PC-9 (cell line): Measurements from ENCODE around the gene PUDP. TPM values are rescaled to one million over a fixed set of nuclear protein-coding genes. Genes with fewer than 3 reads are reported as not detected.

ENCODE experiments used
- BruUV-seq: library from RNA; stranded (reverse); fragments of 400-500 nt; replicated peaks from 2 replicates; lab custom pipeline; 2021; lab: Mats Ljungman, UMichigan
- CTCF ChIA-PET: fragments of 300-600 bp; sonication (Branson Sonifier 250); formaldehyde crosslinking; loops from one replicate; lab custom pipeline; 2022; ENCODE audit warnings: antibody characterized with exemption; lab: Charles Lee
- POLR2A ChIA-PET: fragments of 300-600 bp; sonication (Branson Sonifier 250); formaldehyde crosslinking; loops from one replicate; lab custom pipeline; 2022; ENCODE audit warnings: antibody characterized with exemption; ENCODE audit not compliant: unreplicated experiment; lab: Charles Lee
- DNase-seq, 2 experiments: peaks; one replicate each; pipeline versions ENCODE4 v3.0.0 to v3.0.0-alpha.2; 2015 to 2022; ENCODE audit warnings: mixed read lengths in 1 of 2
- H2AFZ ChIP-seq: fragments of 200-600 bp; sonication (generic); 2 replicates; pipeline ENCODE4 v1.8.1; 2017; ENCODE audit warnings: antibody characterized with exemption
- H3F3A ChIP-seq: fragments of 200-600 bp; sonication (generic); 2 replicates; pipeline ENCODE4 v1.8.1; 2017; ENCODE audit warnings: antibody characterized with exemption, mild to moderate bottlenecking, low read depth; ENCODE audit not compliant: insufficient read depth
- H3K27ac ChIP-seq: fragments of 200-600 bp; sonication (generic); 2 replicates; pipeline ENCODE4 v1.6.1; 2016; ENCODE audit warnings: mixed run types
- H3K27me3 ChIP-seq: fragments of 200-600 bp; sonication (generic); 2 replicates; pipeline ENCODE4 v1.6.1; 2016; ENCODE audit warnings: low read depth, mixed run types; ENCODE audit not compliant: insufficient read depth
- H3K36me3 ChIP-seq: fragments of 200-600 bp; sonication (generic); 2 replicates; pipeline ENCODE4 v1.6.1; 2016; ENCODE audit warnings: low read depth, mixed run types
- H3K4me1 ChIP-seq: fragments of 200-600 bp; sonication (generic); replicated peaks from 2 replicates; pipeline ENCODE4 v1.6.1; 2016; ENCODE audit warnings: mixed run types; ENCODE audit not compliant: insufficient read depth
- H3K4me2 ChIP-seq: fragments of 200-600 bp; sonication (generic); 2 replicates; pipeline ENCODE4 v1.6.1; 2017; ENCODE audit warnings: mixed run types
- H3K4me3 ChIP-seq: fragments of 200-600 bp; sonication (generic); 2 replicates; pipeline ENCODE4 v1.6.1; 2016; ENCODE audit warnings: mixed run types
- H3K79me2 ChIP-seq: fragments of 200-600 bp; sonication (generic); 2 replicates; pipeline ENCODE4 v1.6.1; 2017; ENCODE audit warnings: low read depth, mixed run types
- H3K9me2 ChIP-seq: fragments of 200-600 bp; sonication (generic); 2 replicates; pipeline ENCODE4 v1.8.1; 2017; ENCODE audit warnings: mild to moderate bottlenecking; ENCODE audit not compliant: insufficient read depth
- H3K9me3 ChIP-seq: fragments of 200-600 bp; sonication (generic); 2 replicates; pipeline ENCODE4 v1.8.1; 2016; ENCODE audit warnings: low read depth; ENCODE audit not compliant: insufficient read depth
- H4K20me1 ChIP-seq: fragments of 200-600 bp; sonication (generic); 2 replicates; pipeline ENCODE4 v1.8.1; 2017; ENCODE audit not compliant: insufficient read depth
- CTCF ChIP-seq: fragments of 200-600 bp; sonication (generic); conservative IDR thresholded peaks from 2 replicates; pipeline ENCODE4 v1.6.1; 2017; ENCODE audit warnings: mixed run types, antibody characterized with exemption, mild to moderate bottlenecking, moderate library complexity
- EZH2 ChIP-seq: fragments of 200-600 bp; sonication (generic); IDR thresholded peaks from 2 replicates; pipeline ENCODE4 v1.8.0; 2017; ENCODE audit warnings: antibody characterized with exemption, low read depth
- intact Hi-C: fragments of 100-400 bp; cut with micrococcal nuclease; formaldehyde crosslinking; loops from one replicate; pipeline ENCODE4 v1.10.0; 2022; ENCODE audit not compliant: unreplicated experiment
- total RNA-seq: library from RNA; stranded (reverse); gene quantifications from 2 replicates; pipeline ENCODE4 v1.2.3, GENCODE V29; 2021

Gene PUDP
- total RNA-seq, 1 experiment from 2014 or later = 24.9 TPM

DNA sequence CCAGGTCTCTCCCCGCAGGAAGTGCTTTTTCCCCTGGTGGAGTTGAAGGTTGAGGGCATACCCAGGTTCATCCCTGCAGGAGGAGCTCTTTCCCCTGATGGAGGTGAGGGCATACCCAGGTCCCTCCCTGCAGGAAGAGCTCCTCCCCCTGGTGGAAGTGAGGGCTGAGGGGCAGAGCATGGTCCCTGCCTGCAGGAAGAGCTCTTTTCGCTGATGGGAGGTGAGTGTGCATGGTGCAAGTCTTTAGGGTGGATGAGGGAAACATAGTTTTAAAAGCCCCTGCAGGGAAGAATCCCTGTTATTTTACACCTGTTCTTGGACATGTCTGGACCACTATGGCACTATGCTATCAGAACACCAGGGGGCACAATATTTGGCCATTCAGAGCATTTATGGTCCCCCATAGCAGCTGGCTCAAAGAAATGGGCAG is 43.7 kb upstream of the PUDP start:
- no peak for DNase-seq
- Histone ChIP-seq H3K9me2 (no peaks in the 10 kb centered on the region), H3K4me1 (no peaks in the 10 kb centered on the region), H3K4me2 (no peak overlapping the region), H2AFZ (no peak overlapping the region), H3K27ac (no peak overlapping the region), H3K27me3 (no peaks in the 10 kb centered on the region), H3K79me2 (no peaks in the 10 kb centered on the region), H3F3A (no peaks in the 10 kb centered on the region), H4K20me1 (no peaks in the 10 kb centered on the region), H3K4me3 (no peak overlapping the region), H3K9me3 (no peaks in the 10 kb centered on the region), H3K36me3 (no peaks in the 10 kb centered on the region)
- POLR2A ChIA-PET = no interaction called here
- CTCF ChIA-PET = interaction anchor here (0.6 kb wide), 1 partner anchor 108 kb away, joined by 3 read pairs; no protein-coding TSS in a partner anchor
- peak; percentile 59; the same call in 1 of the 2 replicates for TF ChIP-seq CTCF
- no peak for TF ChIP-seq EZH2
- BruUV-seq = no TSS peak
- intact Hi-C loops = no loop called here

DNA sequence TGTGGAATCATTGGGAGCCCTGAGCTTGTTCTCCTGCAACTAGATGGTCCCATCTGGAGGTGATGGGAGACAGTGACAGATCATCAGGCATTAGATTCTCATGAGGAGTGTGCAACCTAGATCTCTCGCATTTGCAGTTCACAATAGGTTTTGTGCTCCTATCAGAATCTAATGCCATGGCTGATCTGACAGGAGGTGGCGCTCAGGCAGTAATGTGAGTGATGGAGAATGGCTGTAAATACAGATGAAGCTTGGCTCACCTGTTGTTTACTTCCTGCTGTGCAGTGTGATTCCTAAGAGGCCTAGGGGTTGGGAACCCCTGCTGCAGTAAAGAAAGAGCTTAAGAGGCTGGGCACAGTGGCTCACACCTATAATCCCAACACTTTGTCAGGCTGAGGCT is 42.2 kb upstream of the PUDP start:
- CTCF ChIA-PET = no interaction called here
- Histone ChIP-seq H3F3A (no peaks in the 10 kb centered on the region), H3K4me1 (no peaks in the 10 kb centered on the region), H3K27me3 (no peaks in the 10 kb centered on the region), H3K9me3 (no peaks in the 10 kb centered on the region), H4K20me1 (no peaks in the 10 kb centered on the region), H2AFZ (no peak overlapping the region), H3K27ac (no peak overlapping the region), H3K36me3 (no peaks in the 10 kb centered on the region), H3K79me2 (no peaks in the 10 kb centered on the region), H3K9me2 (no peaks in the 10 kb centered on the region), H3K4me2 (no peak overlapping the region), H3K4me3 (no peak overlapping the region)
- no TSS peak for BruUV-seq
- intact Hi-C loops = no loop called here
- no peak for DNase-seq
- TF ChIP-seq CTCF = no peak
- TF ChIP-seq EZH2 = no peak
- POLR2A ChIA-PET = no interaction called here

GRCh38 chrX:7188672-7189071 is 40.7 kb upstream of the PUDP start:
- Histone ChIP-seq H3K4me1 (no peaks in the 10 kb centered on the region), H3K79me2 (no peaks in the 10 kb centered on the region), H3K9me3 (no peaks in the 10 kb centered on the region), H3K4me2 (no peak overlapping the region), H3F3A (no peaks in the 10 kb centered on the region), H3K36me3 (no peaks in the 10 kb centered on the region), H3K9me2 (no peaks in the 10 kb centered on the region), H4K20me1 (no peaks in the 10 kb centered on the region), H2AFZ (no peak overlapping the region), H3K27ac (no peak overlapping the region), H3K4me3 (no peak overlapping the region), H3K27me3 (no peaks in the 10 kb centered on the region)
- BruUV-seq = no TSS peak
- intact Hi-C loops = no loop called here
- ChIA-PET POLR2A (no interaction called here), CTCF (no interaction called here)
- DNase-seq = no peak
- TF ChIP-seq EZH2 = no peak
- no peak for TF ChIP-seq CTCF
